KG1 (cell line): ENCODE results near the gene TMEM150A.
"Not testable (repeated sequence)": the region's sequence is repeated elsewhere in the genome, so short reads cannot be mapped to it uniquely, and the experiment has no call there.

Experiments used
- DNase-seq: peaks from one replicate; lab custom pipeline; 2025; lab: John Stamatoyannopoulos, UW

Gene TMEM150A

DNA sequence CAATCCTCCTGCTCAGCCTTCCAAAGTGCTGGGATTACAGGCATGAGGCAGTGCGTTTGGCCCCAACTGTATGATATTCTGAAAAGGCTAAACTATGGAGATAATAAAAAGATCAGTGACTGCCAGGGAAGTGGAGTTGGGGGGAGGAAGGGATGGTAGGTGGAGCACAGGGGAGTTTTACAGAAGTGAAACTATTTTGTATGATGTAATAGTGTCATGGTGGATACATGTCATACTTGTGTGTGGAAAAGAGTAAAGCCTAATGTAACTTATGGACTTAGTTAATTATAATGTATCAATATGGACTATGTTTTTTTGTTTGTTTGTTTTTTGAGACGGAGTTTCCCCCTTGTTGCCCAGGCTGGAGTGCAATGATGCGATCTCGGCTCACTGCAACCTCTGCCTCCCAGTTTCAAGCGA lies 38.3 kb downstream of the TMEM150A start:
- DNase-seq, result no peak

DNA sequence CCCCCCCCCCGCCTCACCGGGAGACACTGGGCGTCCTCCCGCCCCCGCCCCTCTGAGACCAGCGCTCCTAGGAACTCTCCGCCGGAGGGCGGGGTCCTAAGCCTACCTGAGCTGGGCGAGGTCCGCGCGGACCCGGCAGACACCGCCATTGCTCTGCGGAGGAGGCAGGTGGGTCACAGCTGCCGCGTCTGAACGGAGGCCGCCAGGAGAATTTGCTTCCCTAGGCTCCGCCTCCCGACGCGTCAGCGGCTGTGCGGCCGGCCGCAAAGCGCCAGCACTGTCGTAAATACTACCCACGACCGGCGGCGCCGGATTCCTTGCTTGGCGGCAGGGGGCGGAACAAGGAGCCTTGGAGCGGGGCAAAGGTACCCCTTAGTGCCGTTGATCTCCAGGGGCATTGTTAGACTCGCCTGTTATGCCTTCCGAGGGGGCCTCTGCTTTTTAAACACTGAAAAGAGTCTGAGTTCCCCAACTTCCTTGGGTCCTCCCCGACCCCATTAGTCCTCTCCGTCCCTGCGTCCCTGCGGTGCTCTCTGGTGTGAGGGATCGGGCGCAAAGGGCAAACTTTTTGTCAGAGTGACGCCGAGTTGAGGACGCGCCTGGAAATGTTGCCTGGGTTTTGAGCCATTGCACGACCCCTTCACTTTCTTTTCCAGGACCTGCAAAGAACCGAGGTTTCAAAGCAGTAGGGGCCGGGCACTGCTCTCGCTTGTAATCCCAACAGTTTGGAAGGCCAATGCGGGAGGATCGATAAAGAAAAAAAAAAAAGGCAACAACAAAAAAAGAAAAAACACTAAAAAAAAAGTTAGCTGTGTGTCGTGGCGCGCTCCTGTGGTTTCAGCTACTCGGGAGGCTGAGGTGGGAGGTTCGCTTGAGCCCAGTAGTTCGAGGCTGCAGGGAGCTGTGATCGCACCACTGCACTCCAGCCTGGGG lies 41.0 kb downstream of the TMEM150A start, which contains the start of gene GGCX:
GGCX (minus strand) TSS at position 214 of the 933 bp plus-strand sequence; CDS start at position 149, 65 bp downstream.
- peak; percentile 96 for DNase-seq

DNA sequence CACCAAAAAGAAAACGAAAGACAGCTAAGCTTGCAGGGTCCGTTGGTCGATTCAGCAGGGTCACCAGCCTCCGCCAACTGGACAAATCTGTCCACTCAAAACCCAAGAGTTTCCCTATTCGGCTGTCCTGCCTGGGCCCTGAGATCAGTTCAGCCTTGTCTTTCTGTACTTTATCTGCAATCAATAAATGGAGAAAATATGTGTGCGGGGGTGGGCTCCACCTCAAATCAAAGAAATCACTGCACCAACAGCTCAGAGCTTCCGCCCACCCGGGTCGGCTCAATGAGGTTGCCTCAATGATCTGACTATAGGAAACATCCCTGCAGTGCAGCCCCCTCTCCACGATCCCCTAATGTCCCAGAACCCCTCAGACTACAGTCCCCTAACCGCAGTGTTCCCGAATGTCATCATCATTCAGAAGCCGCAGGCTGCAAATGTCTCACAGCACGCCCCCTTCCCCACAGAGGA lies 41.7 kb downstream of the TMEM150A start:
- DNase-seq, result no peak

DNA sequence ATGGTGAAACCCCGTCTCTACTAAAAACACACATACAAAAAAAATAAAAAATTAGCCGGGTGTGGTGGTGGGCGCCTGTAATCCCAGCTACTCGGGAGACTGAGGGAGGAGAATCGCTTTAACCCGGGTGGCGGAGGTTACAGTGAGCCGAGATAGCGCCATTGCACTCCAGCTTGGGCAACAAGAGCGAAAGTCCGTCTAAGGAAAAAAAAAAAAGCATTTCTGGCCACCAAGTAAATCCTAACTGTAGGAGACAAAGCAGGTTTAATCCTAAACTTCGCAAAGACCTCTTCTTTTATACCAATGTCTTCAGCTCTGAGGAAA lies 42.1 kb downstream of the TMEM150A start:
- DNase-seq, result not testable (repeated sequence)

DNA sequence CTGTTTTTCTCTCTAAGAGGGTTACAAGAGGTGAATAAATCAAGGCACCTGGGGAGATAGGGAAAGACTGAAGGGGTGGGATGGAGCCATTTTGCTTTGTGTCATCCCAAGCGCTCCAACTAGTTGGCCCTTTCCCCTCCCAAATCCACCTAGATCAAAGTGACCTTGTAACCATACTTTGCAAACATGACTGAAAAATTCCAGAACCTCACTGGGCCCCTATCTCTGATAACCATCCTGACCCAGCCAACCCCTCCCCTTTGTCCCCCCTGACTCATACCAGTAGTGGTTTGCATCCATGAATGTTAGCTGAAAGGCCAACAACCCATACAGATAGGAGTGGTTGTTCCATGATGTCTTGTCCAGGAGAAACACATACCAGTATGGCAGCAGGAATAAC lies 44.3 kb downstream of the TMEM150A start:
- no peak for DNase-seq

DNA sequence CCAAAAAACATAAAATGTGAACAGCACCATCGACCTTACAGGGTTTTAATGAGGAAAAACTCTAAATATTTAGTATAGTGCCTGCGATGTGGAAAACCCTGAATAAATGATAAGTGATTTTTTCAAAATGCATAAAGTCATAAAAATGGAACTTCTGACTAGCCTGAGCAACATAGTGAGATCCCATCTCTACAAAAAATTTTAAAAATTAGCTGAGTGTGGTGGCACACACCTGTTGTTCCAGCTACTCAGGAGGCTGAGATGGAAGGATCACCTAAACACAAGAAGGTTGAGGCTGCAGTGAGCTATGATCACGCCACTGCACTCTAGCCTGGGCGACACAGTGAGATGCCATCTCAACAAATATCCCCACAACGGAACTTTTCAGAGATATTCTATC lies 45.4 kb downstream of the TMEM150A start:
- no peak for DNase-seq

DNA sequence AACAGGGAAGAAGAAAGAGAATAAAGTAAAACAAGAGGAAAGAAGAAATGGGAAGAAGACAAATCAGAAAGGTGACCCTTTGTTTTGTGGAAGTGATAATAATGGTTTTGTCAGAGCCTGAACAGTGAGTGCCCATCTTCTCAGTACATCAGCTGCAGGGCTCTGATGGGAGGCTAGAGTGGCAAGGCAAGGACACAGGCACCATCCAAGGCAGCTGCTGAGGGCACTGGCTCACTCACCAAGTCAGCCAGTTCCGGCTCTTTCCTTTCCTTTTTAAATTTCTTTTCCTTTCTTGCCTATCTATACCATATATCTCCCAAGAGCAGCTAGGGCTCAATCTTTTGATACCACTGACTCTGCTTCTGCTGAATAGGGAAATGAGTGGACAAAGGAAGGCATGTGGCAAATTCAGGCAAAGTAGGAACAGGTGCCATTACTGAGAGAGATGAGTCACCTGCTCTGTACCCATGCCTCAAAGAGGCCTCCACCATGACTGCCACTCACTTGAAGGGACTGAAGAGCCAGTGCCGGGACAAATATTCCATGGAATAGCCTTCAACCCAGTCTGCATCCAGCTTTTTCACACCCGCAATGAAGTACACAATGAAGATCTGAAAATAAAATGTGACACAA lies 47.4 kb downstream of the TMEM150A start:
- no peak for DNase-seq

DNA sequence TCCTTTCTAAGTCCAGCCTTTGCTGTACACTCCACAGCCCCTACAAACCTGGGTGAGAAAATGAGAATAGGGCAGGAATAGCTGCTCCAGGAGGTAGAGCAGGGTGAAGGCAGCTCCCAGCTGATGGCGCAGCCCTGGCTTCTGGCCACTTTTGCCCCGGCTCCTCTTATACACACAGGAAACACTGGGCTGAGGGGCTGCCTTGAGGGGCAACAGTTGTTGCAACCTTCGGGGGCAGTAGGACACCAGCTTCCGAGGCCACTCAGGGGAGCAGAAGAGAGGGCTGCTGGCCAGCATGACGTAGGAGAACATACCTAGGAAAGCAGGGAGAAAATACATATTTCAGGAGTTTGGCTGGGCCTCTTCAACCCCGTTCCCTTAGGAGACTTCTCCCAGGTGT lies 49.3 kb downstream of the TMEM150A start:
- no peak for DNase-seq

DNA sequence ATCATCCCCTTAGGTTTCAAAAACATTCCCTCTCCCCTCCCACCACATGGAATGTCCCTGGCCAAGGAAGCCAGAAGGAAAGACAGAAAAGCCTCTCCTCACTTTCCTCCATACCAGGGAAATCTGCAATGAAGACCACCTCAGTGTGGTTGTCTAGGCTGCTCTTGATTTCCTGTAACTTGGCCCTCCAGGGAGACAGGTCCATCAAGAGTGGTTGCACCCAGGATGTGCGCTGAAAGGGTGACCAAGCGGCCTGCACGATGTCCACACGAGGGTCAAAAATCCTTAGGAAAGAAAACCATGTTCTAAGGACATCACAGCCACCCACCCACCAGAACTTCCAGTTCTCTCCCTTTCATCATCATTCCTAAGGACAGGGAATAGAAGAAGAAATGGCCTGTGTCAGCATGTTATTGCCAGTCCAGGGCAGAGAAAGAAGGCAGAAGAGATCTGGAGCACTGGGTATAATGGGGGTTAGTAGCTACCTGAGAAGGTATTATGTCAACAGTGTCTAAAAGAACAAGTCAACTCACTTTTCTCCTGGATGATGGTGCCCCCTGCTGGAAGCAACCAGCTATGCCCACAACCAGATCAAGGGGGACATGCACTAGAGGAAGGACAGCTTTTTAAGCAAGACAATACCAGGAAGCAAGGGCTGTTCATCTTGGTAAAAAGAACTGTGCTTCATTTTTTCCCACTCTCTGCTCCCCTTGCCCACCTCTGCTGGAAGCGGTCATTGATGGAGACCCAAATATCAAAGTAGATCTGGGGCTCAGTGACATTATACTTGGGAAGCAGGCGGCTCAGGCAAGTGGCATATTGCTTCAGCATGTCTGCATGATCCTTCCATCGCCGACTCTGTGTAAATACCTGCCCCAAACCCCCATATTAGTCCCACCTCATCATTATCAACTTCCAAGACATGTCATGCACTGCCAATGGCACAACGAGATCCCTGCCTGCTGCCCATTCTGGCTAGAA lies 50.5 kb downstream of the TMEM150A start:
- DNase-seq, result peak; percentile 58

DNA sequence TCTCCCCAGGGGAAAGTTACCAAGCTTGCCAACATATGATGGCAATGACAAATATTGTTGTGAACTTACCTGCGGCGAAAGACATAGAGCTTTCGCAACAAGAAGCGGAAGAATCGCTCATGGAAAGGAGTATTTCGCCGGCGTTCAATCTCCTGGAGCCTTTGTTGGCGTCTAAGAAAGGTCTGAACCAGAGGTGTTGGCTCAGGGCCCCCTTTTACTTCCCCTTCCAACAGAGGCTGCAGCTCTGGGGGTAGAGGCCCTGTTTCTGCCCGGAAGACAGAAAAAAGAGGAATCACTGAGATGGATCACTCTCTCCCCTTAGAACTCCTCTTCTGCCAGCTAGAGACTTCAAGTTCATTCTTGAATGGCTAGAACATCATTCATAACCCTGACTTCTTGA lies 52.0 kb downstream of the TMEM150A start:
- DNase-seq, result no peak

DNA sequence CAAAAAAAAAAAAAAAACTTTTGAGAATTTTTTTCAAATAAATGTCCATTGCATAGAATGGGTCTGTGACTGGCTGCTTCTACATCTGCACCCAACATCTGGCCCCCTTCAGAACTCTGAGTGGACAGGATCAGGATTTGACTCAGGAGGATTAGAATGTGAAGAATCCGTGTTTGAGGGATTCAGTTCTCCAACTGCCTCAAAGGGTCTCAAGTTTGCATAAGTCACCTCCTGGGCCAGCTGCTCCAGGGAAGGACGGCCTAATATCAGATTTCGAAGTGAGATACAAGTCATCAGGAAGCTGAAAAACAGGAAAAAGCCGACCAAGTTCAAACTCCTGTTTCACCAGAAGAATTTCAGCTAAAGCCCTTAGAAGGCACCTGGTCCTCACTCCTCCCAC lies 52.7 kb downstream of the TMEM150A start:
- DNase-seq, result no peak

DNA sequence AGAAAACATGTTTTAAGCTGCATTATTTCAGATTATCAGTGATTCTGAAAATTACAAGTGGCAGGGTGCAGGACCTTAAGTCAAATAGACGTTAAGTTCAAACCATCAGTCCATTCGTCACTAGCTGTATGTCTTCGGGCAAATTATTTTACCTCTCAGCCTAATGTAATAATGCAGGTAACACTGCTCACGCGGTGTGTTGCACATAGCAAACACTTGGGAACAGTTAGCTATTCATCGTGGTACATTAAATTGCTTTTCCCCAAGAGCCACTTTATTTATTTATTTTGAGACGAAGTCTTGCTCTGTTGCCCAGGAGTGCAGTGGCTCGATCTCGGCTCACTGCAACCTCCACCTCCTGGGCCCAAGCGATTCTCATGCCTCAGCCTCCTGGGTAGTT lies 53.4 kb downstream of the TMEM150A start:
- no peak for DNase-seq

DNA sequence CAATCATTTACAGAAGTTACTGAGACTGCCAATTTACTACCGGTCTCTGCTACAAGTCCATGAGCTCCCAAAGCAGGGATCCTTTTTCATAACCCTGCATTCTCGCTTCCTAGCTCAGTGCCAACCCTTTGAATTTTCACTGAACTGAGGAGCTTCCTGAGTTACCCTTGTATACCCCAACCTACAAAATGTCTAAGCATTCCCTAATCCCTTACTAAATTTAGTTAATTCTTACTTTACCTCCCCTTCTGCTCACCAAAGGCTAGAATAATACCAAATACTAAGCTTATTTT lies 53.9 kb downstream of the TMEM150A start:
- DNase-seq, result no peak
